GM06990 (cell line): ENCODE measurements around the gene ANKRD36.
"Not testable (repeated sequence)": the region's sequence is repeated elsewhere in the genome, so short reads cannot be mapped to it uniquely, and the experiment has no call there.

Experiments used
- DNase-seq: peaks from one replicate; pipeline ENCODE4 v3.0.0-alpha.2; 2011; ENCODE audit not compliant: insufficient read length; ENCODE audit errors: extremely low read depth
- H3K27me3 ChIP-seq: replicated peaks from 2 replicates; pipeline ENCODE4 v1.6.0; 2011; ENCODE audit warnings: low read length; ENCODE audit not compliant: control insufficient read depth, insufficient read depth
- H3K36me3 ChIP-seq: 2 replicates; pipeline ENCODE4 v1.5.1; 2011; ENCODE audit warnings: low read length; ENCODE audit not compliant: control insufficient read depth, insufficient read depth
- H3K4me3 ChIP-seq: replicated peaks from 2 replicates; pipeline ENCODE4 v1.5.1; 2011; ENCODE audit warnings: low read depth, mild to moderate bottlenecking, control low read depth, low read length
- TF ChIP-seq, protein P1 (sequence below): IDR thresholded peaks from 2 replicates; pipeline ENCODE4 v1.5.1; 2011; ENCODE audit warnings: low read length, control low read depth, mild to moderate bottlenecking, inconsistent platforms; ENCODE audit not compliant: insufficient read depth, poor library complexity, severe bottlenecking

Gene ANKRD36

DNA sequence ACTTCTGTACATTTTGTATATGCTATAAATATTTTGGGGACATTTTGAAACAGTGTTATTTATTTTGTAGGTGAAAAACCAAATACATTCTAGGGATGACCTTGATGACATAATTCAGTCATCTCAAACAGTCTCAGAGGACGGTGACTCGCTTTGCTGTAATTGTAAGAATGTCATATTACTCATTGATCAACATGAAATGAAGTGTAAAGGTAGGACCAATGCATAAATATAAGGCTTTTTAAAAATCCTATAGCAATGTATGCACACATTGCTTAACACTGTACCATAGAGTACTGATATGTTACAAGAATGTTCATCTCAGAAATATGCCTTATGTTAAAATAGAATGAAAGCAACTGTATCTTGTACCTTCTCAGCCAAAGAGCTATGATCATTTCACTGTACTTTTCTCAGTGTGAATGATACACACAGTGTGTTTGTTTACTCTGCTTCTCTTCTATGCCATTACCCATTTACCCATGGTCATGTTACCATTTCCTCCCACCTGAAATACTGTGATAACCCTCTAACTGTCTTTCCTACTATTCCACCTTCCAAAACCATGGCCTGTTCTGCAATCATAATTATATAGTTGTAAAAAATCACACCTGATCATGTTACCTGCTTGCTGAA is 120.8 kb downstream of the ANKRD36 start:
- H3K4me3 ChIP-seq, DNase-seq, H3K27me3 ChIP-seq, H3K36me3 ChIP-seq: not testable (repeated sequence)

DNA sequence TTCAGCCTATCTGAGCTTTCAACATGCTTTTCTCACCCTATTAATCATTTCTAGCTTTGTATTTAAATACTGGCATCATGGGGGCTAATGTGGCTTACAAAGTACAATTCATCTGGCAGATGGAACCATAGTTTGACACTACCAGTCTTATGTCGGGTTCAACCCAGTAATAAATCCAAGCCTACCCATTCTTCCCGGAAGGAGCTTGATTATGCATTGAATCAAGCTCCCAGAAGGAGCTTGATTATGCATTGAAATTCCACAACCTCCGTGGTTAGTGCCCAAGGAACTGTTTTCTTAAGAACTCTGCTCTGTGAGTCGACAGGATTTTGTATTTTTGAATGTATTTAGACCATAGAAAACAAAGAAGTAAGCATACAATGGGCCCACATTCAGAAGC is 148.2 kb downstream of the ANKRD36 start:
- H3K27me3 ChIP-seq, H3K36me3 ChIP-seq, DNase-seq, H3K4me3 ChIP-seq: not testable (repeated sequence)

- not testable (repeated sequence) for DNase-seq, H3K4me3 ChIP-seq, H3K27me3 ChIP-seq, H3K36me3 ChIP-seq
Observed at GRCh38 chr2:97266449-97266848, 153.5 kb downstream of the ANKRD36 start.

DNA sequence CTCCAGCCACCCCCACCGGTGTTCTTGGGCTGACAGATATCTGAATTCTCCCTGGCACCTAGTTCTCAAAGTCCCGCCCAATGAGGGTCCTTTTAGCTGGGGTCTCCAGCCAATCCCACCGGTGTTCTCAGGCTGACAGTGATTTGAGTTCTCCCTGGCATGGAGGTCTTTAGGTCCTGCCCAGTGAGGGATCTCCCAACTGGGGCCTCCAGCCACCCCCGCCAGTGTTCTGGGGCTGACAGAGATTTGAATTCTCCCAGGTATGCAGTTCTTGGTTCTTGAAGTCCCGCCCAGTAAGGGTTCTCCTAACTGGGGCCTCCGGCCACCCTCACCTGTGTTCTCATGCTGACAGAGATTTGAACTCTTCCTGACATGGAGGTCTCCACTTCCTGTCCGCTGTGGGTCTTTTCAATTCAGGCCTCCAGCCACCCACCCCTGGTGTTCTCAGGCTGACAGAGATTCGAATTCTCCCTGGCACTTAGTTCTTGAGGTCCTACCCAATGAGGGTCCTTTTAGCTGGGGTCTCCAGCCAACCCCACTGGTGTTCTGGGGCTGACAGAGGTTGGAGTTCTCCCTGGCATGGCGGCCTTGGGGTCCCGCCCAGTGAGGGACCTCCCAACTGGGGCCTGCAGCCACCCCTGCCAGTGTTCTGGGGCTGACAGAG is 154.6 kb downstream of the ANKRD36 start:
- H3K36me3 ChIP-seq, result no peaks in the 10 kb centered on the region
- no peaks in the 10 kb centered on the region for H3K27me3 ChIP-seq
- H3K4me3 ChIP-seq, result no peak overlapping the region
- TF ChIP-seq, protein P1, sequence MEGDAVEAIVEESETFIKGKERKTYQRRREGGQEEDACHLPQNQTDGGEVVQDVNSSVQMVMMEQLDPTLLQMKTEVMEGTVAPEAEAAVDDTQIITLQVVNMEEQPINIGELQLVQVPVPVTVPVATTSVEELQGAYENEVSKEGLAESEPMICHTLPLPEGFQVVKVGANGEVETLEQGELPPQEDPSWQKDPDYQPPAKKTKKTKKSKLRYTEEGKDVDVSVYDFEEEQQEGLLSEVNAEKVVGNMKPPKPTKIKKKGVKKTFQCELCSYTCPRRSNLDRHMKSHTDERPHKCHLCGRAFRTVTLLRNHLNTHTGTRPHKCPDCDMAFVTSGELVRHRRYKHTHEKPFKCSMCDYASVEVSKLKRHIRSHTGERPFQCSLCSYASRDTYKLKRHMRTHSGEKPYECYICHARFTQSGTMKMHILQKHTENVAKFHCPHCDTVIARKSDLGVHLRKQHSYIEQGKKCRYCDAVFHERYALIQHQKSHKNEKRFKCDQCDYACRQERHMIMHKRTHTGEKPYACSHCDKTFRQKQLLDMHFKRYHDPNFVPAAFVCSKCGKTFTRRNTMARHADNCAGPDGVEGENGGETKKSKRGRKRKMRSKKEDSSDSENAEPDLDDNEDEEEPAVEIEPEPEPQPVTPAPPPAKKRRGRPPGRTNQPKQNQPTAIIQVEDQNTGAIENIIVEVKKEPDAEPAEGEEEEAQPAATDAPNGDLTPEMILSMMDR, result no peak
- DNase-seq, result peak; percentile 7

DNA sequence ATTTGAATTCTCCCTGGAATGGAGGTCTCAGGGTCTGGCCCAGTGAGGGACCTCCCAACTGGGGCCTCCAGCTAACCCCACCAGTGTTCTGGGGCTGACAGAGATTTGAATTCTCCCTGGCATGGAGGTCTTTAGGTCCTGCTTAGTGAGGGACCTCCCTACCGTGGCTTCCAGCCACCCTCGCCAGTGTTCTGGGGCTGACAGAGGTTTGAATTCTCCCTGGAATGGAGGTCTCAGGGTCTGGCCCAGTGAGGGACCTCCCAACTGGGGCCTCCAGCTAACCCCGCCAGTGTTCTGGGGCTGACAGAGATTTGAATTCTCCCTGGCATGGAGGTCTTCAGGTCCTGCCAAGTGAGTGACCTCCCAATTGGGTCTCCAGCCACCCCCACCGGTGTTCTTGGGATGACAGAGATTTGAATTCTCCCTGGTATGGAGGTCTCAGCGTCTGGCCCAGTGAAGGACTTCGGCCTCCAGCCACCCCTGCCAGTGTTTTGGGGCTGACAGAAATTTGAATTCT is 155.2 kb downstream of the ANKRD36 start:
- not testable (repeated sequence) for H3K4me3 ChIP-seq, DNase-seq, H3K27me3 ChIP-seq, H3K36me3 ChIP-seq

GRCh38 chr2:97276232-97276798 is 163.4 kb downstream of the ANKRD36 start:
- H3K4me3 ChIP-seq, H3K36me3 ChIP-seq, H3K27me3 ChIP-seq, DNase-seq: not testable (repeated sequence)

DNA sequence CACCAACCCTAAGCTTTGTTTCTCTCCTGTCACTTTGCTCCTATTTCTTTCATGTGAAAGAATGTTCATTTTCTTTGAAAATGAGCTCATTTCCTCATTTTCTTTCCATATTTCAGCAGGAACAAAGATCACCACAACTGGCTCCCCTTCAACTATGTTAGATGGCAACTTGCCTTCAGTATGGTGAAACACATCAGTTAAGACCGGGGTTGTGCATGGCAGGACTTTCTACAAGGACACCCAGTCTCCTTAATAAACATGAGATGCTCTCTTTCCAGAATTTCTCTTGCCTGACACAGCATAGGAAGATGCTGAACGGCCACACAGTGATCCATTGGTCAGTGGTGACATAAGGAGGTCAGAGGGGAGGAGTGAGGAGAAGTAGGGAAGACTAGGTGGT is 172.2 kb downstream of the ANKRD36 start:
- H3K4me3 ChIP-seq, H3K27me3 ChIP-seq, DNase-seq, H3K36me3 ChIP-seq: not testable (repeated sequence)

DNA sequence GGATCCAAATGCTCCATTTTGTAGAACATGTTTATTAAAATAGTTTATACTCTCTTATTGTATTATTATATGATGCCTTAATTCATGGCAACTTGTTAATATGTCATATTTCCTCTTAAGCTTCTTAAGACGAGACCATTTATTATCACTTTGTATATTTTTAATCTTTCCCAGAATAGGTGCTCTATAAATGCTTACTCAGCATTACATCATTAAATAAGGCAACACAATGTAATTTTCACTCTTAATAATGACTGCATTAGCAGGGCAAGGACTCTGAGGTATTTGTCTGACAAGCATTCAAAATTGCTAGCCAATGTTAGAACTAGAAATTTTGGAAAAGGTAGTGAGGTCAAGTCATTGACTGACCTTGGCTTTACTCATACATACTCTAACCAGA is 180.7 kb downstream of the ANKRD36 start:
- DNase-seq, H3K36me3 ChIP-seq, H3K27me3 ChIP-seq, H3K4me3 ChIP-seq: not testable (repeated sequence)
